Measurements from ENCODE around the gene ZSWIM9. TPM values are rescaled to one million over a fixed set of nuclear protein-coding genes. Genes with fewer than 3 reads are reported as not detected.
A peak's percentile ranks its signal among the peaks of the same experiment; 100 is the strongest.

The ZSWIM9 gene
- polyA plus RNA-seq, 1 donor from 2014 or later: 2.6 TPM

DNA sequence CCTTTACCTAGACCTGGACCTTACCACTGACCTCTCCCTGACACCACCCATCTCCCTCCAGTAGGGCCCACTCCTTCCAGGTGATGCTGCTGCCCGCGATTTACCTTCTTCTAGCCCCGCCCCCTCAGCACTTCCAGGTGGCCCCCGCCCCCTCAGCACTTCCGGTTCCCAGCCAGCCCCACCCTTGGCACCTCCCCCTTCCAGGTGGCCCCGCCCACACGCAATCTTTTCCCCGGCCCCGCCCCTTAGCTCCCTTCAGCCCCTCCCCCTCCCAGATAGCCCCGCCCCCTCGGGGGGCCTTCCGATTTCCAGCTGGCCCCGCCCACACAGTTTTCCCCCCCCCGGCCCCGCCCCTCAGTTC is 922 bp upstream of the ZSWIM9 start:
- peak overlapping the region; percentile 77 for H3K27ac ChIP-seq (ENCODE audit: low read length)
- peak overlapping the region; percentile 79 for H3K9ac ChIP-seq (ENCODE audit: low read length)
- peak overlapping the region; percentile 54 for H3K4me2 ChIP-seq (ENCODE audit: low read length)
- TF ChIP-seq RAD21 (conservative IDR thresholded peaks at IDR 0.05) (no peak), SMC3 (conservative IDR thresholded peaks at IDR 0.05; ENCODE audit: poor library complexity) (no peak), TAF1 (IDR thresholded peaks at IDR 0.05; ENCODE audit: low read depth) (no peak), MXI1 (conservative IDR thresholded peaks at IDR 0.05; ENCODE audit: poor library complexity, severe bottlenecking) (no peak), EZH2 (IDR thresholded peaks at IDR 0.05; ENCODE audit: borderline replicate concordance, insufficient read depth, low read length, poor library complexity, severe bottlenecking) (no peak), EP300 (conservative IDR thresholded peaks at IDR 0.05; ENCODE audit: poor library complexity, severe bottlenecking) (no peak), POLR2AphosphoS5 (IDR thresholded peaks at IDR 0.05) (no peak)
- TF ChIP-seq, protein P1, sequence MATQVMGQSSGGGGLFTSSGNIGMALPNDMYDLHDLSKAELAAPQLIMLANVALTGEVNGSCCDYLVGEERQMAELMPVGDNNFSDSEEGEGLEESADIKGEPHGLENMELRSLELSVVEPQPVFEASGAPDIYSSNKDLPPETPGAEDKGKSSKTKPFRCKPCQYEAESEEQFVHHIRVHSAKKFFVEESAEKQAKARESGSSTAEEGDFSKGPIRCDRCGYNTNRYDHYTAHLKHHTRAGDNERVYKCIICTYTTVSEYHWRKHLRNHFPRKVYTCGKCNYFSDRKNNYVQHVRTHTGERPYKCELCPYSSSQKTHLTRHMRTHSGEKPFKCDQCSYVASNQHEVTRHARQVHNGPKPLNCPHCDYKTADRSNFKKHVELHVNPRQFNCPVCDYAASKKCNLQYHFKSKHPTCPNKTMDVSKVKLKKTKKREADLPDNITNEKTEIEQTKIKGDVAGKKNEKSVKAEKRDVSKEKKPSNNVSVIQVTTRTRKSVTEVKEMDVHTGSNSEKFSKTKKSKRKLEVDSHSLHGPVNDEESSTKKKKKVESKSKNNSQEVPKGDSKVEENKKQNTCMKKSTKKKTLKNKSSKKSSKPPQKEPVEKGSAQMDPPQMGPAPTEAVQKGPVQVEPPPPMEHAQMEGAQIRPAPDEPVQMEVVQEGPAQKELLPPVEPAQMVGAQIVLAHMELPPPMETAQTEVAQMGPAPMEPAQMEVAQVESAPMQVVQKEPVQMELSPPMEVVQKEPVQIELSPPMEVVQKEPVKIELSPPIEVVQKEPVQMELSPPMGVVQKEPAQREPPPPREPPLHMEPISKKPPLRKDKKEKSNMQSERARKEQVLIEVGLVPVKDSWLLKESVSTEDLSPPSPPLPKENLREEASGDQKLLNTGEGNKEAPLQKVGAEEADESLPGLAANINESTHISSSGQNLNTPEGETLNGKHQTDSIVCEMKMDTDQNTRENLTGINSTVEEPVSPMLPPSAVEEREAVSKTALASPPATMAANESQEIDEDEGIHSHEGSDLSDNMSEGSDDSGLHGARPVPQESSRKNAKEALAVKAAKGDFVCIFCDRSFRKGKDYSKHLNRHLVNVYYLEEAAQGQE (IDR thresholded peaks at IDR 0.05; ENCODE audit: borderline replicate concordance): no peak
- TF ChIP-seq, protein P2, sequence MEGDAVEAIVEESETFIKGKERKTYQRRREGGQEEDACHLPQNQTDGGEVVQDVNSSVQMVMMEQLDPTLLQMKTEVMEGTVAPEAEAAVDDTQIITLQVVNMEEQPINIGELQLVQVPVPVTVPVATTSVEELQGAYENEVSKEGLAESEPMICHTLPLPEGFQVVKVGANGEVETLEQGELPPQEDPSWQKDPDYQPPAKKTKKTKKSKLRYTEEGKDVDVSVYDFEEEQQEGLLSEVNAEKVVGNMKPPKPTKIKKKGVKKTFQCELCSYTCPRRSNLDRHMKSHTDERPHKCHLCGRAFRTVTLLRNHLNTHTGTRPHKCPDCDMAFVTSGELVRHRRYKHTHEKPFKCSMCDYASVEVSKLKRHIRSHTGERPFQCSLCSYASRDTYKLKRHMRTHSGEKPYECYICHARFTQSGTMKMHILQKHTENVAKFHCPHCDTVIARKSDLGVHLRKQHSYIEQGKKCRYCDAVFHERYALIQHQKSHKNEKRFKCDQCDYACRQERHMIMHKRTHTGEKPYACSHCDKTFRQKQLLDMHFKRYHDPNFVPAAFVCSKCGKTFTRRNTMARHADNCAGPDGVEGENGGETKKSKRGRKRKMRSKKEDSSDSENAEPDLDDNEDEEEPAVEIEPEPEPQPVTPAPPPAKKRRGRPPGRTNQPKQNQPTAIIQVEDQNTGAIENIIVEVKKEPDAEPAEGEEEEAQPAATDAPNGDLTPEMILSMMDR (IDR thresholded peaks at IDR 0.05; ENCODE audit: poor library complexity, severe bottlenecking): no peak
- no peaks in the 10 kb centered on the region for H4K20me1 ChIP-seq (ENCODE audit: insufficient read depth)
- peak overlapping the region; percentile 69 for H2AFZ ChIP-seq (ENCODE audit: low read depth, low read length)
- H3F3A ChIP-seq (ENCODE audit: insufficient read depth, low read length, poor library complexity, severe bottlenecking): peaks cover 6% of the 10 kb centered on the region
- no peaks in the 10 kb centered on the region for H3K27me3 ChIP-seq (ENCODE audit: insufficient read depth, low read depth, low read length)
- peaks cover 15% of the 10 kb centered on the region for H3K79me2 ChIP-seq (replicated peaks; ENCODE audit: insufficient read depth, low read length)
- no peaks in the 10 kb centered on the region for H3K9me2 ChIP-seq (ENCODE audit: insufficient read depth, low read length)
- H3K4me3 ChIP-seq (ENCODE audit: low read length): peak overlapping the region; percentile 95
- no peaks in the 10 kb centered on the region for H3K36me3 ChIP-seq (ENCODE audit: insufficient read depth, low read length)
- no peaks in the 10 kb centered on the region for H3K9me3 ChIP-seq (ENCODE audit: low read length)

DNA sequence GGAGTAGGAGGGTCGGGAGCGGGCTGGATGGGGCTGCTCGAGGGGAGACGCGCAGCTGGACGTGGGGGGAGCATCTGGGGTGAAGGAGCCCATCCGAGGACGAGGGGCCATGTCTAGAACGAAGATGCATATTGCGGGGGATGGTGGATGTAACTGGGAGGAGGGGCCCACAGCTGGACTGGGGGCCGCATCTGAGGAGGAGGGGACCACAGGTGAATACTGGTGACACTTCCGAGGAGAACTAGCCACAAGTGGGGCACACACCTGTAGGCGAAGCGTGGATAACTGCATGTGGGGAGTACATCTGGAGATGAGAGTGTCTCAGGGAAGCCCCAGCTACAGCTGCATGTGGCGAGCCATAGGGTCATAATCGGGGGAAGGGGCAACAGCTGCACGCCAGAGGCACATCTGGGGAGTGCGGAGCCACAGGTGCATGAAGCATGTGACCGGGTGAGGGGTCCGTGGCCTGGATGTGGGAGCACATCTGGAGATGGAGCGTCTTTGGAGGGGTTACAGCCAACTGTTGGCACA is 402 bp downstream of the ZSWIM9 start:
- H3K4me2 ChIP-seq (ENCODE audit: low read length): peak overlapping the region; percentile 94
- H3K36me3 ChIP-seq (ENCODE audit: insufficient read depth, low read length): no peaks in the 10 kb centered on the region
- H2AFZ ChIP-seq (ENCODE audit: low read depth, low read length): peak overlapping the region; percentile 78
- H3K79me2 ChIP-seq (replicated peaks; ENCODE audit: insufficient read depth, low read length): peaks cover 15% of the 10 kb centered on the region
- no peaks in the 10 kb centered on the region for H3K27me3 ChIP-seq (ENCODE audit: insufficient read depth, low read depth, low read length)
- peaks cover 6% of the 10 kb centered on the region for H3F3A ChIP-seq (ENCODE audit: insufficient read depth, low read length, poor library complexity, severe bottlenecking)
- H3K9me2 ChIP-seq (ENCODE audit: insufficient read depth, low read length): no peaks in the 10 kb centered on the region
- TF ChIP-seq RAD21 (conservative IDR thresholded peaks at IDR 0.05) (no peak), EZH2 (IDR thresholded peaks at IDR 0.05; ENCODE audit: borderline replicate concordance, insufficient read depth, low read length, poor library complexity, severe bottlenecking) (no peak), SMC3 (conservative IDR thresholded peaks at IDR 0.05; ENCODE audit: poor library complexity) (no peak), POLR2AphosphoS5 (IDR thresholded peaks at IDR 0.05) (no peak), TAF1 (IDR thresholded peaks at IDR 0.05; ENCODE audit: low read depth) (peak; percentile 26), MXI1 (conservative IDR thresholded peaks at IDR 0.05; ENCODE audit: poor library complexity, severe bottlenecking) (peak; percentile 31), EP300 (conservative IDR thresholded peaks at IDR 0.05; ENCODE audit: poor library complexity, severe bottlenecking) (no peak)
- TF ChIP-seq, protein P1 (IDR thresholded peaks at IDR 0.05; ENCODE audit: borderline replicate concordance): no peak
- TF ChIP-seq, protein P2 (IDR thresholded peaks at IDR 0.05; ENCODE audit: poor library complexity, severe bottlenecking): no peak
- peak overlapping the region; percentile 95 for H3K4me3 ChIP-seq (ENCODE audit: low read length)
- H3K27ac ChIP-seq (ENCODE audit: low read length): peak overlapping the region; percentile 77
- no peaks in the 10 kb centered on the region for H3K9me3 ChIP-seq (ENCODE audit: low read length)
- H4K20me1 ChIP-seq (ENCODE audit: insufficient read depth): no peaks in the 10 kb centered on the region
- H3K9ac ChIP-seq (ENCODE audit: low read length): peak overlapping the region; percentile 79
